ENCODE data around the gene LDLRAD3.

Gene LDLRAD3

GRCh38 chr11:36155770-36156160 lies 211.9 kb downstream of the LDLRAD3 start:
- Histone ChIP-seq H2AFZ (ENCODE audit: low read depth, low read length) (no peak overlapping the region), H3K9ac (ENCODE audit: low read depth, low read length) (no peak overlapping the region), H3K36me3 (ENCODE audit: insufficient read depth, low read length) (no peaks in the 10 kb centered on the region), H4K20me1 (ENCODE audit: insufficient read depth, low read length) (no peaks in the 10 kb centered on the region), H3K4me3 (ENCODE audit: low read depth in 1 of 2, low read length in 2 of 2) (no peak overlapping the region), H3K9me3 (ENCODE audit: insufficient read depth, low read length, severe bottlenecking) (no peaks in the 10 kb centered on the region), H3K27me3 (ENCODE audit: insufficient read depth, low read length, poor library complexity) (peaks cover 4% of the 10 kb centered on the region), H3K4me2 (ENCODE audit: insufficient read depth, low read length) (no peak overlapping the region), H3K79me2 (ENCODE audit: insufficient read depth, low read length) (no peaks in the 10 kb centered on the region), H3K27ac (ENCODE audit: low read length) (no peak overlapping the region), H3K4me1 (ENCODE audit: insufficient read depth, low read length) (no peaks in the 10 kb centered on the region)
- DNase-seq: no peak
- TF ChIP-seq EZH2 (IDR thresholded peaks at IDR 0.05; ENCODE audit: borderline replicate concordance, low read depth, low read length, severe bottlenecking) (no peak), CTCF (IDR thresholded peaks at IDR 0.05; ENCODE audit: borderline replicate concordance, extremely low read depth, low read length, poor library complexity, severe bottlenecking) (no peak)
- no peak for ATAC-seq (ENCODE audit: insufficient read depth, low read depth)

- Histone ChIP-seq H2AFZ (ENCODE audit: low read depth, low read length) (no peak overlapping the region), H3K9me3 (ENCODE audit: insufficient read depth, low read length, severe bottlenecking) (no peaks in the 10 kb centered on the region), H3K4me1 (ENCODE audit: insufficient read depth, low read length) (no peaks in the 10 kb centered on the region), H3K4me2 (ENCODE audit: insufficient read depth, low read length) (no peak overlapping the region), H3K4me3 (ENCODE audit: low read depth in 1 of 2, low read length in 2 of 2) (no peak overlapping the region), H3K27me3 (ENCODE audit: insufficient read depth, low read length, poor library complexity) (peaks cover 4% of the 10 kb centered on the region), H4K20me1 (ENCODE audit: insufficient read depth, low read length) (no peaks in the 10 kb centered on the region), H3K79me2 (ENCODE audit: insufficient read depth, low read length) (no peaks in the 10 kb centered on the region), H3K27ac (ENCODE audit: low read length) (no peak overlapping the region), H3K36me3 (ENCODE audit: insufficient read depth, low read length) (no peaks in the 10 kb centered on the region), H3K9ac (ENCODE audit: low read depth, low read length) (no peak overlapping the region)
- no peak for ATAC-seq (ENCODE audit: insufficient read depth, low read depth)
- no peak for DNase-seq
- TF ChIP-seq EZH2 (IDR thresholded peaks at IDR 0.05; ENCODE audit: borderline replicate concordance, low read depth, low read length, severe bottlenecking): no peak
- TF ChIP-seq CTCF (IDR thresholded peaks at IDR 0.05; ENCODE audit: borderline replicate concordance, extremely low read depth, low read length, poor library complexity, severe bottlenecking): no peak
Observed at GRCh38 chr11:36156161-36156816, 212.4 kb downstream of the LDLRAD3 start.

GRCh38 chr11:36156817-36157519 lies 213.1 kb downstream of the LDLRAD3 start:
- no peak for ATAC-seq (ENCODE audit: insufficient read depth, low read depth)
- H3K9me3 ChIP-seq (ENCODE audit: insufficient read depth, low read length, severe bottlenecking): no peaks in the 10 kb centered on the region
- H3K4me2 ChIP-seq (ENCODE audit: insufficient read depth, low read length): no peak overlapping the region
- peaks cover 4% of the 10 kb centered on the region for H3K27me3 ChIP-seq (ENCODE audit: insufficient read depth, low read length, poor library complexity)
- H4K20me1 ChIP-seq (ENCODE audit: insufficient read depth, low read length): no peaks in the 10 kb centered on the region
- H3K4me3 ChIP-seq (ENCODE audit: low read depth in 1 of 2, low read length in 2 of 2): no peak overlapping the region
- TF ChIP-seq EZH2 (IDR thresholded peaks at IDR 0.05; ENCODE audit: borderline replicate concordance, low read depth, low read length, severe bottlenecking): no peak
- TF ChIP-seq CTCF (IDR thresholded peaks at IDR 0.05; ENCODE audit: borderline replicate concordance, extremely low read depth, low read length, poor library complexity, severe bottlenecking): no peak
- no peak overlapping the region for H2AFZ ChIP-seq (ENCODE audit: low read depth, low read length)
- H3K4me1 ChIP-seq (ENCODE audit: insufficient read depth, low read length): no peaks in the 10 kb centered on the region
- DNase-seq: no peak
- H3K36me3 ChIP-seq (ENCODE audit: insufficient read depth, low read length): no peaks in the 10 kb centered on the region
- H3K9ac ChIP-seq (ENCODE audit: low read depth, low read length): no peak overlapping the region
- no peak overlapping the region for H3K27ac ChIP-seq (ENCODE audit: low read length)
- H3K79me2 ChIP-seq (ENCODE audit: insufficient read depth, low read length): no peaks in the 10 kb centered on the region

Data from DND-41 (cell line).